Right forelimb (tissue), 1 donor: ENCODE measurements around the gene SCGB1C2.
"Not testable (repeated sequence)": the region's sequence is repeated elsewhere in the genome, so short reads cannot be mapped to it uniquely, and the experiment has no call there.

Experiments
- DNase-seq: peaks from one replicate; pipeline ENCODE4 v3.0.0-alpha.2; 2018

The SCGB1C2 gene

DNA sequence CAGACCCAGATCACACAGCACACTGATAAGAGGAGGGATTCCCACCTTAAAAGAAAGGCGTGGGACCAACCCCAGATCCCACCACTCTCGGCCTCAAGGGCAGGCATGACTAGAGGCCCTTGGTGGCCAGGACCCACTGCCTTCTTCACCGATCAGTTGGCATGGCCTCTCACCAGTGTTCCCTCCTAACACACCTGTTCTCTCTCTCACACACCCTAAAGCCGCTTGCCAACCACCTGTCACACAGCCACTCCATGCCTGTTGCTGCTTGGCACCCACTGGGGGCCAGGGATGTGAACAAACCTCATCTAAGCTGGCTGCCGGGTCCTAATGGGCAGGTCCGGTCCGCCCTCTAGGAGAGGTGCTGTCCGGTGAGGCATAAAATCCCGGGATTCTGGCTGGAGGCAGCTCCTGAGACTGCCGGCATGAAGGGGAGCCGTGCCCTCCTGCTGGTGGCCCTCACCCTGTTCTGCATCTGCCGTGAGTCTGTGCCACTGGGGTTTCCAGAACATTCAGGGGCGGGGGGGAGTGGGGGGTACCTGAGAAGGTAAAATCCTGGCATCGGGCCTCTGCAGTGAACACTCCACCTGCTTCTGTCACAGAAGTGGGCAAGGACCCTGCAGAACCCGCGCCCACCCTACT, at the start of gene SCGB1C2:
SCGB1C2 (plus strand) TSS at position 404 of the 642 bp plus-strand sequence; CDS start at position 426, 22 bp downstream.
- not testable (repeated sequence) for DNase-seq

- DNase-seq, result not testable (repeated sequence)
Observed at GRCh38 chr17:113111-113510, 24.3 kb upstream of the SCGB1C2 start.

GRCh38 chr17:118339-118917, 18.9 kb upstream of the SCGB1C2 start:
- peak; percentile 64 for DNase-seq

GRCh38 chr17:133932-134331, 3.4 kb upstream of the SCGB1C2 start:
- DNase-seq, result not testable (repeated sequence)

- not testable (repeated sequence) for DNase-seq
Observed at GRCh38 chr17:134332-134785, 3.0 kb upstream of the SCGB1C2 start.

DNA sequence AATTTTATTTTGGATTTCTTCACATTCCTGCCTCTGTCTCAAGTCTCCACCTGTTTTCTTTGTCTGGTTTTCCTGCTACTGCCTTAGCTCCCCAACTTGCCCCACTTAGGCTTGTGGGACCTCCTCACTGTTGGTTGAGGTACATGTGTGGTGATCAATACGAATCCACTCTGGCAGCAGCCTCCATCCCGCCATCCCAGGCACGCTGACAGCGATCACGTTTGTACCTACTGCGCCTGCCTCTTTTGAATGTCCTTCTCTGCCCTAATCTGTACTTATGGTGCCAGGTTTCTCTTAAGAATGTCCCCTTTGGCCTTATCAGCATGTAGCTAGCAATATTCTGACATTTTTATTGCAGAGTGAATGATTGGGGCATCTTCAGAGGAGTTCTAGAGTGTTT, 2.3 kb upstream of the SCGB1C2 start:
- DNase-seq, result not testable (repeated sequence)

GRCh38 chr17:135895-136294, 1.5 kb upstream of the SCGB1C2 start:
- not testable (repeated sequence) for DNase-seq

DNA sequence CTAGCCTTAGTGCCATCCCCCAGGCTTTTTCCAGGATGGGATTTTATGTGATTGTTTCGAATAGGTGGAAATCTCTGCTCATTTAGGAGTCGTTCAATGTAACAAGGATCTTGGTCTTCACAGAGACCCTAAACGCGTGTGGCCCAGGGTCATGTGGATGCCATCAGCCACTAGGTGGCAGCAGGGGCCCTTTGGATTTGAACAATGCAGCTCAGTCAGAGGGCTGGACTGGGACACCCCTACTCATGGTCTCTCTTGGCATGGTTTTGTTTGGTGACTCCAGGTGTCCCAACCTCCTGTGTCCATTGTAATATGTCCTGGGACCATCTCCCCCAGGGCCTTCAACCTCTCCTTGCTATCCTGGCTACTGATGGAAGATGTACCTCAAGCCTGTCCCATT, 838 bp upstream of the SCGB1C2 start:
- not testable (repeated sequence) for DNase-seq

DNA sequence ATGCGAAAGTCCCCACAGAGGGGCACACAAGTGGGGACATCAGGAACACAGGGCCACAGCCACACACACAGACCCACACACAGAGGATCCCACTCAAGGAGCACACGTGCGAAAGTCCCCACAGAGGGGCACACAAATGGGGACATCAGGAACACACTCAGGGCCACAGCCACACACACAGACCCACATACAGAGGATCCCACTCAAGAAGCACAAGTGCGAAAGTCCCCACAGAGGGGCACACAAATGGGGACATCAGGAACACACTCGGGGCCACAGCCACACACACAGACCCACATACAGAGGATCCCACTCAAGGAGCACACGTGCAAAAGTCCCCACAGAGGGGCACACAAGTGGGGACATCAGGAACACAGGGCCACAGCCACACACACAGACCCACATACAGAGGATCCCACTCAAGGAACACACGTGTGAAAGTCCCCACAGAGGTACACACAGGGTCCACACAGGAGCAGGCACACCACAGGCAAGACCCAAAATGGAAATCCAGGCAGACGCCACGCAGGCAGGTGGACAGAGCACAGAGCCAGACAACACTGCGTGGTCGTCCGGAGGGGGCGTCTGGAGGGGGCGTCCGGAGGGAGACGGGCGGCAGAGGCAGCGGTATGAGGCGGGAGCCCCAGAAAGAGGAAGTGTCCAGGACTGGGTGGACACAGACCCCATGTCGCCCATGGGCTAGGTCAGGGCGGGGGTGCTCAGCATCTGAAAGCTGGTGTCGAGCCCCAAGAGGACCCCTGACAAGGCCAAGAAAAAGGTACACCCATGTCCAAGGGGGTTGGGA, 2.2 kb downstream of the SCGB1C2 start:
- peak; percentile 30 for DNase-seq

DNA sequence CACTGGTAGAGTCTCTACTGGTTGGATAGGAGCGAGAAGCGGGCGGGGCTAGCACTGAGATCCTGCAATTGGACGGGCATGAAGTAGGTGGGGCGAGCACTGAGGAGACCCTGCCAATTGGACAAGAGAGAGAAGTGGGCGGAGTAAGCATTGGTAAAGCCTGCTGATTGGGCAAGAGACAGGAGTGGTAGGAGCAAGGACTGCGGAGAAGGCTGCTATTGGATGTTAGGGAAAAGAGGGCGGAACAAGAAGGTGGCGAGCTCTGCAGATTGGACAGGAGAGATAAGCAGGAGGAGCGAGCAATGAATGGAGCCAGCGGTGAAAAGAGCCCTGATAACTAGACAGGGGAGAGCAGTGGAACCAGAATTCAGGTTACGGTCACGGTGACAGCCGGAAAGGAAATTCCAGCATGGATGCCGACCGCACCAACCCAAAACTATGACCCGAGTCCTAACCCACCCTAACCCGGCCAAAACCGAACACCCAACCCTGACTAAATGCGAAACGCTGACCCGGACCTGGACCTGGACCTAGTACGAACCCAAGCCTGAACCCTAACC, 4.8 kb downstream of the SCGB1C2 start:
- DNase-seq, result no peak

GRCh38 chr17:142876-143784, 5.8 kb downstream of the SCGB1C2 start:
- DNase-seq, result no peak

- peak; percentile 91 for DNase-seq
Observed at GRCh38 chr17:143785-144281, 6.5 kb downstream of the SCGB1C2 start.

DNA sequence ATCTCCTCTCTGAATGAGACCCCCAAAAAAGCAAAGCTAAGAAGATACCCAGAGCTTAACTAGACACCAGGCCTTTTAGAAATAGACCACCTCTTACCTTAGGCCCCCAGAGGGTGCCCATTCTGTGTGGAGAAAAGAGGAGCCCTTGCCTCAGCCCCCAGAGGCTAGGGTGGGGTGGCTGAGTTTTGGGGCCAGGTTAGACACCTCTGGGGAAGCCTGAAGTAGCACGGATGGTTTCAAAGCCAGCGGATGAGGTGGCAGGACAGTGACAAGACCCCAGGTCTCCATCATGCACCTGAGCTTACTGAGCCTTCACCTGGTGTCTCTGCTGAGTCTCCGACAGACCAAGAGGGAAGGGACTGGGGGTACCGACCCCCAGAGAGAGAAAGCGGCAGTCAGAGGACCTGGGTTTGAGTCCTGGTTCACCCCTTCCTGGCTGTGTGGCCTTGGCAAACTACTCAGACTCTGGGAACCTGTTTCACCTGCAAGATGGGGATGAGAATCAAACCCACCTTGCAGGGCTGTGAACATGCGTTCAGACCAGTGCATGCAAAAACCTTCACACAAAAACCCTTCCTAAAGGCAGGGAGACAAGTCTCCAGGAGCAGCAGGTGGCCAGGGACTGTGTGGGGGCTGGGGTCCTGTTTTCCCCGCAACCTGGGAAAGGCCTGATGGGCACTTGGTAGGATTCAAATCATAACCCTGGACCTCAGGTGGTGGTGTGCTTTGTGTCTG, 7.7 kb downstream of the SCGB1C2 start:
- DNase-seq, result no peak

DNA sequence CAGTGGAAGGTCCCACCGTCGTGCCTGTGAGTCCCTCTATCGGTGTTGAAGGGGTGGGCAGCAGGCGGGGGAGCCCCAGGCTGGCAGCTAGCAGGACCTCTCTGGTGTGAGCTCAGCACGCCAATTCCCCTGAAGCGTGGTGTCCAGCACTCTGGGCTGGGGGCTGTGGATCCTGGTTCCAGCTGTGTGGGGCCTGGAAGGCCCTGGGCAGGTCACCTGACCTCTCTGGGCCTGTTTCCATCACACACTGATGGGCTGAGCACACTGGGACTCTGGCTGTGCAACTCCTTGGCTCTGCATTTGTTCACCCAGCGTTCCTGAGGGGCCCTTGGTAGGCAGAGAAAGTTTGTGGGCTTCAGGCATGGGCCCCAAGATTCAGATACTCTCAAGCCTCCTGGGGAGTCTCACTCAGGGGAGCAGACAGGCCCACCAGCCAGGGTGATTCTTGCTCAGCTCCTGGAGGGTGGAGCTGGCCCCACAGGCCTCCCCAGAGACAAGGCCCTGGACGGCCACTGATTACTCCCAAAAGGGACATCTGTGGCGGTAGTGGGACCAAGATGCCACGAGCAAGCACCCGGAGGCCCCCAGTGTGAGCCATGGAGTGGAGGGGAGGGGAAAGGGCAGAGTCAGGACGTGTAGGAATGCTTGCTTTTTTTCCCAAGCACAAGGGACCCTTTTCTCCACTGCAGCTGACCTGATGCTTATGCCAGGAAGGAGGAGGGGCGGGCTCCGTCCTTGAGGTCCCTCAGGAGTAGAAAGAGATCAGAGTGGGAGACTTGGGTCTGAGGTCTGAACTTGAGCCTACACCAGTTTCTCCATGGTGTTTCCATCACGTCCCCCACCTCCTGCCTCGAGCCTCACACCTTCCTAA, 8.5 kb downstream of the SCGB1C2 start:
- no peak for DNase-seq

GRCh38 chr17:146546-146945, 9.2 kb downstream of the SCGB1C2 start:
- DNase-seq, result no peak

DNA sequence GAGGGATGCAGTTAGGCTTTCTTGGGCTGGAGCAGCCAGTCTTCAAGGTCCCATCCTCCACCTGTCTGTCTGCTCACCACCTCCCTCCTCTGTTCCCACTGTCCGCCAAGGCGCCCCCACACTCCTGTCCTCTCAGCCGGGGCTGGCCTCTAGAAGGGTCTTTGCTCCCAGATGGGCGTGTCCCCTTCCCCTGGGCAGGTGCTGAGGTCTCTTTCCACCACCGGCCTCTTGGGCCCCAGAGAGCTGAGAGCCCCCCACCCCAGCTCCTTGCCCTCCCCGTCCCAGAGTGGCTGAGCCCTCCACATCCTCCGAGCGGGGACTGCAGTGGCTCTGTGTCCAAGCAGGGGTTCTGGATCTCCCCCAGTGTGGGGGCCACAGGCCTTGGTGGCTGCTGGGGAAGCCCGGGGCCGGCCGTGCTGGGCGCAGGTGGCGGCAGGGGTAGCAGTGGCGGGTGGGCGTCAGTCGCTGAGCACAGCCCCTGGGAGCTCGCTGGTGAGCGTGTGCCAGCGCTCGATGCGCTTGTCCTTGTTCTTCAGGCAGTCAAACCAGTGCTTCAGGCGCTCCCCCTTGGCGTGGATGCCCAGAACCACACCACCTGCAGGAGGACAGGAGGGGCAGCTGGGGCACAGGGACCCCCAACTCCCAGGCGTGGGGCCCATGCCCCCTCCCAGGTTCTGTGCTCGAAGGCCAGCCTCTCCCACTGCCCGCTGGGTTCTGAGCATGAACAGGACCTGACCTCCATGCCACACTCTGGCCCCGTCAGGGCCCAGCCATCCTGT, 9.8 kb downstream of the SCGB1C2 start:
- no peak for DNase-seq

DNA sequence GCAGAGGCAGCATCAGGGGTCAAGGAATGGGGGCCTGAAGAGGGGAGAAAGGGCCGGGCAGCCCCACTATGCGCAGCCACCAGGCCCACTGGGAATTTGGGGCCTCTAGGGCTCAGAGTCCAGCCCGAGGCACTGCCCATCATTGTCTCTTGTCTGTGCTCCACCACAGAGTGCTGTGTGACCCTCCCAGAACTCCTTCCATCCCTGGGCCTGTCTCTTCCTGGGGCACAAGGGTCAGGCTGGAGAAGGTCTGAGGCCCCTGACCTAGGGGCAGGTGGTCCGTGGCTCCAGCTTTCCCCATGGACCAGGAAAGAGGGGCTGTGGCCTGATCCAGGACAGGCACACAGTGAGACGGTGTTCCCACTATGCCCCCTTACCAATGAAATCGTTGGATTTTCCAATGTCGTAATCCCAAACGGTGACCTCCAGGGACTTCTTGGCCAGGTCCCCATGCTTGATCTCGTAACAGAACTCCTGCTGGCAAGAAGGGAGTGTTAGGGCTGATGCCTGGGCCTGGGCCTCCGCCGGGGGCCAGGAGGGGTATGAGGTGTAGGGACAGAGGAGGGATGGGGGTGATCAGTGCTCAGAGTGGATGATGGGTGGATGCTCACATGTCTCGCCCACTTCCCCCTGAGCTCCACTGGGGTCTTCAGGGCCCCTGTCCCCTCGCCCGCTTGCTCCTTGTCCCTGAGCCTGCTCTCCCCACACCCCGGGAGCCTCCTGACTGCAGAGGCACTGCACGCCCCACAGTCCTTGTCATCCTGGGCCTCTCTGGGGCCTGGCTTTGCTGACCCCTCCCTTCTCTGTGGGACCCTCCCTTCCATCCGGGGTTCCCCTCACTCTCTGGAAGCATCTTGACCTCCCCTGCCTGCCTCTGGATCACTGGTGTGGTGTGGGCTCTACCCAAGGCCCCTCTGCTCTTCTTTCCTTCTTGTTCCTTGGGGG, 10.7 kb downstream of the SCGB1C2 start:
- DNase-seq, result no peak

- no peak for DNase-seq
Observed at GRCh38 chr17:148757-149156, 11.4 kb downstream of the SCGB1C2 start.
